GM19099 (cell line): ENCODE data around the gene C19orf85.
A peak's percentile ranks its signal among the peaks of the same experiment; 100 is the strongest.

ENCODE experiments used
- POLR2A ChIP-seq: IDR thresholded peaks from 3 replicates; pipeline ENCODE4 v1.6.1; 2011; ENCODE audit warnings: low read depth; ENCODE audit not compliant: insufficient read length; ENCODE audit errors: extremely low read depth

The C19orf85 gene

GRCh38 chr19:55491546-55492360 lies 27.2 kb upstream of the C19orf85 start:
- no peak for TF ChIP-seq POLR2A

GRCh38 chr19:55490478-55491432 lies 26.2 kb upstream of the C19orf85 start:
- TF ChIP-seq POLR2A: no peak

GRCh38 chr19:55489711-55490477 lies 25.3 kb upstream of the C19orf85 start:
- no peak for TF ChIP-seq POLR2A

GRCh38 chr19:55488986-55489710 lies 24.6 kb upstream of the C19orf85 start:
- no peak for TF ChIP-seq POLR2A

- TF ChIP-seq POLR2A: no peak
Observed at GRCh38 chr19:55487924-55488687, 23.6 kb upstream of the C19orf85 start, which contains the start of gene SSC5D. TSS of gene SSC5D (plus strand) at chr19:55488436. CDS start at chr19:55488590, 154 bp downstream.

- no peak for TF ChIP-seq POLR2A
Observed at GRCh38 chr19:55486971-55487923, 22.7 kb upstream of the C19orf85 start.

GRCh38 chr19:55486043-55486970 lies 21.8 kb upstream of the C19orf85 start:
- no peak for TF ChIP-seq POLR2A

GRCh38 chr19:55485439-55486011 lies 21.0 kb upstream of the C19orf85 start:
- no peak for TF ChIP-seq POLR2A

GRCh38 chr19:55484593-55485438 lies 20.3 kb upstream of the C19orf85 start, which contains the start of gene NAT14:
TSS of gene NAT14 (plus strand) at chr19:55485188. CDS start at chr19:55485709, 521 bp downstream.
- TF ChIP-seq POLR2A: peak; percentile 14
